Inferior parietal cortex (tissue), 1 donor: ENCODE results near the gene ATP4A.

Source experiments
- DNase-seq: peaks from one replicate; pipeline ENCODE4 v3.0.0-alpha.2; 2016; ENCODE audit errors: extremely low spot score

ATP4A gene

GRCh38 chr19:35565016-35565856 lies 1.8 kb upstream of the ATP4A start:
- DNase-seq = no peak

- DNase-seq = no peak
Measured at GRCh38 chr19:35562776-35563175, 682 bp downstream of the ATP4A start.

- no peak for DNase-seq
Measured at GRCh38 chr19:35562336-35562735, 1.1 kb downstream of the ATP4A start.

GRCh38 chr19:35561436-35561835 lies 2.0 kb downstream of the ATP4A start:
- DNase-seq = no peak

- no peak for DNase-seq
Measured at GRCh38 chr19:35560677-35561076, 2.8 kb downstream of the ATP4A start.

- no peak for DNase-seq
Measured at GRCh38 chr19:35560271-35560670, 3.2 kb downstream of the ATP4A start.

GRCh38 chr19:35559781-35560180 lies 3.7 kb downstream of the ATP4A start:
- DNase-seq = no peak

GRCh38 chr19:35559281-35559659 lies 4.2 kb downstream of the ATP4A start:
- no peak for DNase-seq

- DNase-seq = no peak
Measured at GRCh38 chr19:35558400-35559280, 4.8 kb downstream of the ATP4A start.

- no peak for DNase-seq
Measured at GRCh38 chr19:35557539-35558399, 5.7 kb downstream of the ATP4A start.

GRCh38 chr19:35556846-35557538 lies 6.5 kb downstream of the ATP4A start:
- DNase-seq = no peak

- no peak for DNase-seq
Measured at GRCh38 chr19:35556025-35556590, 7.3 kb downstream of the ATP4A start.

- no peak for DNase-seq
Measured at GRCh38 chr19:35555301-35556005, 8.0 kb downstream of the ATP4A start.

GRCh38 chr19:35554076-35554475 lies 9.4 kb downstream of the ATP4A start:
- no peak for DNase-seq

- no peak for DNase-seq
Measured at GRCh38 chr19:35553385-35554000, 10.0 kb downstream of the ATP4A start.

GRCh38 chr19:35552534-35553384 lies 10.7 kb downstream of the ATP4A start:
- no peak for DNase-seq

- no peak for DNase-seq
Measured at GRCh38 chr19:35551091-35551810, 12.2 kb downstream of the ATP4A start.

- no peak for DNase-seq
Measured at GRCh38 chr19:35549879-35550523, 13.5 kb downstream of the ATP4A start.
